ENCODE results near the gene GPR183.

The GPR183 gene

DNA sequence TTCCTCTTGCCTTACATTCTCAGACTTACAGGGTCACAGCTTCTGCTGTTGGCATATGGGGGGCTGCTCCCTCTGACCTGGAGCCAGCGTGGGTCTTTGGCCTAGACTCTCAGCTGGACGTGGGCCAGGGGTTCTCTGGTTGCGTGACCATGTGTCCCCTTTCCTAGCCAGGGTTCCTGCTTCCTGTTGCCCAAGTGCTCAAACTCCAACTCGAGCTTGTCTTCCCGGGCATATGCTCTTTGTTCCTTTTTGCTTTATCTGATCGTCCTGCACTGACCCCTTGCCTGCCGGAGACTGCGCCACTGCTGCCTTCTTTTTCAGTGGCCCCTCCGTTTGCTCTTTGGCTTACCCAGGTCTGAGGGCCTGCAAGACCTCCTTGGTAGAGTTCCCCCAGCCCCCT lies 25.3 kb upstream of the GPR183 start:
- DNase-seq (ENCODE audit: low spot score in 2 of 2) = no peak
- no peak for ATAC-seq (replicated peaks; ENCODE audit: extremely low read depth, poor library complexity, severe bottlenecking)
- H3K27ac Mint-ChIP-seq (ENCODE audit: low read depth) = no peak overlapping the region
- H3K4me3 Mint-ChIP-seq = no peak overlapping the region
- no peaks in the 10 kb centered on the region for H3K27me3 Mint-ChIP-seq
- peaks cover 56% of the 10 kb centered on the region for H3K4me1 Mint-ChIP-seq
- no peaks in the 10 kb centered on the region for H3K9me3 Mint-ChIP-seq
- peaks cover 14% of the 10 kb centered on the region for H3K36me3 Mint-ChIP-seq (ENCODE audit: insufficient read depth)

DNA sequence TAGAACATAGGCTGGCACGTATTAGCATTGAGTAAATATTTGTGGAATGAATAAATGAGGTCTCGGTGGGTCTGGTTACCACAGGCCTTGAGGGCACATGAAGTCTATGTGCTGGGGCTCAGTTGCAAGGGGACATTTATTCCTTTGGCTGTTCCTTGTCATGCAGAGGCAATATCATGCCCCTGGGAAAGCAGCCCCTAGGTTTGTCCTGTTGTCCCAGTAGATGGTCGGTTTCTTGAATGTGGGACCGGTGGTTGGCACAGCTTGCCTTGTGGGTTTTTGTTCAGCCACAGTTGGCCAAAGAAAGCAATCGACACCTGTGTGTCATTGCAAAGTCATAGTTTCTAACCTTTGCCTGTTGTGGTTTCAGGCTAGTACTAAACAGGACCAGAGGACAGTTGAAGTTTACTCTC lies 24.7 kb upstream of the GPR183 start:
- H3K27ac Mint-ChIP-seq (ENCODE audit: low read depth) = no peak overlapping the region

GRCh38 chr13:99330942-99331341 lies 23.7 kb upstream of the GPR183 start:
- no peaks in the 10 kb centered on the region for H3K9me3 Mint-ChIP-seq
- H3K4me1 Mint-ChIP-seq = peaks cover 57% of the 10 kb centered on the region
- no peak overlapping the region for H3K4me3 Mint-ChIP-seq
- ATAC-seq (replicated peaks; ENCODE audit: extremely low read depth, poor library complexity, severe bottlenecking) = no peak
- no peak overlapping the region for H3K27ac Mint-ChIP-seq (ENCODE audit: low read depth)
- H3K27me3 Mint-ChIP-seq = no peaks in the 10 kb centered on the region
- peaks cover 15% of the 10 kb centered on the region for H3K36me3 Mint-ChIP-seq (ENCODE audit: insufficient read depth)
- no peak for DNase-seq (ENCODE audit: low spot score in 2 of 2)

More for the DNA sequence above, 24.7 kb upstream of the GPR183 start:
- peaks cover 15% of the 10 kb centered on the region for H3K36me3 Mint-ChIP-seq (ENCODE audit: insufficient read depth)
- H3K27me3 Mint-ChIP-seq = no peaks in the 10 kb centered on the region
- no peak for DNase-seq (ENCODE audit: low spot score in 2 of 2)
- no peaks in the 10 kb centered on the region for H3K9me3 Mint-ChIP-seq
- ATAC-seq (replicated peaks; ENCODE audit: extremely low read depth, poor library complexity, severe bottlenecking) = no peak
- no peak overlapping the region for H3K4me3 Mint-ChIP-seq
- H3K4me1 Mint-ChIP-seq = peaks cover 58% of the 10 kb centered on the region

DNA sequence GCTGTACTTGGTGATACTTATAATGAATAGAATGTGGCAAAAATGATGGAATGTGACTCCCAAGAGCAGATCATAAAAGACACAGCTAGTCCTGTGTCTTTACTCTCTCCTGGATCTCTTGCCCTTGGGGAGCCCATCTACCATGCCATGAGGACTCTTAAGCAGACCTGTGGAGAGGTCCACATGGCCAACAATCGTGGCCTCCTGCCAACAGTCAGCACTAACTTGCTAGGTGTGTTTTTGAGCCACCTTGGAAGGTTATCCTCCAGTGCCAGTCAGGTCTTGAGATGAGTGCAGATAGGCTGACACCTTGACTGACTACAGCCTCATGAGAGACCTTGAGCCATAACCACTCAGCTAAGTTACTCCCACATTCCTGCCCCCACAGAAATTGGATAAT lies 22.3 kb upstream of the GPR183 start:
- peaks cover 60% of the 10 kb centered on the region for H3K4me1 Mint-ChIP-seq
- no peak overlapping the region for H3K4me3 Mint-ChIP-seq
- no peaks in the 10 kb centered on the region for H3K9me3 Mint-ChIP-seq
- DNase-seq (ENCODE audit: low spot score in 2 of 2) = no peak
- no peaks in the 10 kb centered on the region for H3K27me3 Mint-ChIP-seq
- H3K36me3 Mint-ChIP-seq (ENCODE audit: insufficient read depth) = peaks cover 18% of the 10 kb centered on the region
- ATAC-seq (replicated peaks; ENCODE audit: extremely low read depth, poor library complexity, severe bottlenecking) = no peak
- H3K27ac Mint-ChIP-seq (ENCODE audit: low read depth) = peak overlapping the region; percentile 55

GRCh38 chr13:99327761-99328160 lies 20.6 kb upstream of the GPR183 start:
- Mint-ChIP-seq H3K36me3 (ENCODE audit: insufficient read depth) (peaks cover 18% of the 10 kb centered on the region), H3K4me1 (peaks cover 70% of the 10 kb centered on the region)

GRCh38 chr13:99327126-99327525 lies 19.9 kb upstream of the GPR183 start:
- ATAC-seq (replicated peaks; ENCODE audit: extremely low read depth, poor library complexity, severe bottlenecking) (no peak), DNase-seq (ENCODE audit: low spot score in 2 of 2) (no peak)
- Mint-ChIP-seq H3K4me1 (peaks cover 72% of the 10 kb centered on the region), H3K27me3 (no peaks in the 10 kb centered on the region), H3K36me3 (ENCODE audit: insufficient read depth) (peaks cover 17% of the 10 kb centered on the region), H3K4me3 (no peak overlapping the region), H3K27ac (ENCODE audit: low read depth) (peak overlapping the region; percentile 2), H3K9me3 (no peaks in the 10 kb centered on the region)

More at GRCh38 chr13:99327761-99328160, 20.6 kb upstream of the GPR183 start:
- H3K27me3 Mint-ChIP-seq = no peaks in the 10 kb centered on the region
- H3K27ac Mint-ChIP-seq (ENCODE audit: low read depth) = no peak overlapping the region
- H3K4me3 Mint-ChIP-seq = no peak overlapping the region
- no peaks in the 10 kb centered on the region for H3K9me3 Mint-ChIP-seq
- no peak for DNase-seq (ENCODE audit: low spot score in 2 of 2)
- no peak for ATAC-seq (replicated peaks; ENCODE audit: extremely low read depth, poor library complexity, severe bottlenecking)

DNA sequence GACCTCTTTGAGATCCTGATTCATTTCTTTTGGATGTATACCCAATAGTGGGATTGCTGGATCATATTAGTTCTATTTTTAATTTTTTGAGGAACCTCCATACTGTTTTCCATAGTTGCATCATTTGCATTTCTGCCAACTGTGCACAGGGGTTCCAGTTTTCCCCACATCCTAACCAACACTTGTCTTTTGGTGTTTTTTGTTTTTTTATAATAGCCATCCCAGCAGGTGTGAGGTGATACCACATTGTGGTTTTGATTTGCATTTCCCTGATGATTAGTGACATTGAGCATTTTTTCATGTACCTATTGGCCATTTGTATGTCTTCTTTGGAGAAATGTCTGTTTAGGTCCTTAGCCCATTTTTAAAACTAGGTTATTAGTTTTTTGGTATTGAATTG lies 18.8 kb upstream of the GPR183 start:
- ATAC-seq (replicated peaks; ENCODE audit: extremely low read depth, poor library complexity, severe bottlenecking) (no peak), DNase-seq (ENCODE audit: low spot score in 2 of 2) (no peak)
- H3K9me3 Mint-ChIP-seq = no peaks in the 10 kb centered on the region
- H3K36me3 Mint-ChIP-seq (ENCODE audit: insufficient read depth) = peaks cover 16% of the 10 kb centered on the region
- H3K27me3 Mint-ChIP-seq = no peaks in the 10 kb centered on the region
- peak overlapping the region; percentile 60 for H3K27ac Mint-ChIP-seq (ENCODE audit: low read depth)
- H3K4me1 Mint-ChIP-seq = peaks cover 73% of the 10 kb centered on the region
- H3K4me3 Mint-ChIP-seq = peak overlapping the region; percentile 21

DNA sequence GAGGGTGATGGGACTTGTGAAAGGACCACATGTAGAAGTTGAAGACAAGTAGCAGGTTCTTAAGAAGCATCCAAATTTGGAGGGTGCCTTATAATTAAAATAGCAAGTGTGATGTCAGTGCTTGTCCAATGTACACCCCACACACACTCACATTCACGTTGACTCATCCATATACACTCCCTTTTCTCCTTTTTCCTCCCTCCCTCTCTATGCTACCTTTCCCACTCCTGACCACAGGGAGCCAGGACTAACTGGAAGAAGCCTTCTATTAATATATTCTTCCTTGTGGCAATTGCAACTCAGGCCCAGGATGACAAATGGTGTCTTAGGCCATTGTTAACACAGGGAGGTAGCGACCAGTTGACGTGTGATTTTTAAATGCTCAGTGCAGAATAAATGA lies 16.3 kb upstream of the GPR183 start:
- Mint-ChIP-seq H3K9me3 (no peaks in the 10 kb centered on the region), H3K36me3 (ENCODE audit: insufficient read depth) (peaks cover 23% of the 10 kb centered on the region), H3K27ac (ENCODE audit: low read depth) (peak overlapping the region; percentile 82), H3K27me3 (no peaks in the 10 kb centered on the region), H3K4me3 (peak overlapping the region; percentile 34), H3K4me1 (peaks cover 73% of the 10 kb centered on the region)
- ATAC-seq (replicated peaks; ENCODE audit: extremely low read depth, poor library complexity, severe bottlenecking) = no peak
- DNase-seq (ENCODE audit: low spot score in 2 of 2) = no peak

DNA sequence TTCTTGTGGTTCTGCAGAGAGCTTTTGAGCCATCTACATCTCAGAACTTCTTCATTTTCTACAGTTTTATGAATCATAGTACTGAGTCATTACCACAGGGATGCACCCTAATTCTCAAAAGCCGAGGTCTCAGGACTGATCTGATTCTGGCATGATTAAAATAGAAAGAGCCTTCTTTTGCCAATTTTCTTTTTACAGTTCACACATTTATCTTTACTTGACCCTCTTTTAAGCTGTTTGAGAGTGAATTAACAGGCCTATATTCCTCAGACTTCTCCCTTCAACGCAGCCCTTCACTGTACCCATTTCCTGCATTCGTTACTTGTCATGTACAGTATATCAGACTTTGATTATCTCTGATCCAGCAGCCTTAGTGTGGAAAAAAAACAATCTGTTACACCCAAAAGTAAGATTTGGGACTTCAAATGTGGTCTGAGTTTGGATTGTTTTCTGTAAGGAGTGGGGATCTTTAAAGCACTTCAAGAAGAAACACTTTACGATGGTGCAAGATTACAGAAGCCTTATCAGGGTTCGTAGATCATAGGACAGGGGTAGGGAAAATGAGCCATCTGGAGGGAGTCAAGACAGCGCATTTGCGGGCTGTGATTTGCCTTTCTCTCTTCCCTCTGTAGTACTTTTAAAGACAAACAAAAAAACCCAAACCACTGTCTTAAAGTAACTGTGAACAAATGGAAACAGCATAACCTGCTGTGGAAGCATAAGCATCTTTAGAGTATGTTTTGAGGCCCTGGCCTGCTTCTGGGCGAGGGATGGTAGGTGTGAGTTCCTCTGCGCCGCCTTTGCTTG lies 15.3 kb upstream of the GPR183 start:
- Mint-ChIP-seq H3K27ac (ENCODE audit: low read depth) (peak overlapping the region; percentile 82), H3K4me3 (peak overlapping the region; percentile 34), H3K9me3 (no peaks in the 10 kb centered on the region), H3K27me3 (no peaks in the 10 kb centered on the region), H3K36me3 (ENCODE audit: insufficient read depth) (peaks cover 27% of the 10 kb centered on the region), H3K4me1 (peaks cover 71% of the 10 kb centered on the region)
- DNase-seq (ENCODE audit: low spot score in 2 of 2) (no peak), ATAC-seq (replicated peaks; ENCODE audit: extremely low read depth, poor library complexity, severe bottlenecking) (peak; percentile 79)

DNA sequence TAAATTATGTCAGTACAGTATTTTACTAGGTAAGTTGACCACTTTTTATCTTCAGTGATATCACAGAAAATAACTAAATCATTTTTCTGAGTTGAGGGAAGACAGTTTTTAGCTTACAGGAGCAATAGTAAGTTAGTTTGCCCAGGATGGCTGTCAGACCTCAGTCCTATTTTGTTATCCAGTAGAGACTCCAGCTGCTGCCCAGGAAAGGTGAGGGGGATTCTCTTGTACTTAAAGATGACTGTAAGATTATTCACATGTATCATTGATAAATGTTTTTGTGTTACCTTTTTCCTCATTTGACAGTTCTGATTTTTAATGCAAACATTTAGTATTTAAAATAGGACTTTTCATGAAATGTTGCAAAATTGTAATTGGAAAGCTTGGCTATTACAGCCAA lies 14.5 kb upstream of the GPR183 start:
- Mint-ChIP-seq H3K27ac (ENCODE audit: low read depth) (peak overlapping the region; percentile 82), H3K9me3 (no peaks in the 10 kb centered on the region), H3K27me3 (no peaks in the 10 kb centered on the region), H3K36me3 (ENCODE audit: insufficient read depth) (peaks cover 27% of the 10 kb centered on the region), H3K4me1 (peaks cover 70% of the 10 kb centered on the region), H3K4me3 (peak overlapping the region; percentile 34)
- ATAC-seq (replicated peaks; ENCODE audit: extremely low read depth, poor library complexity, severe bottlenecking) = no peak
- DNase-seq (ENCODE audit: low spot score in 2 of 2) = no peak

- peaks cover 73% of the 10 kb centered on the region for H3K4me1 Mint-ChIP-seq
Measured at GRCh38 chr13:99320693-99321481, 13.7 kb upstream of the GPR183 start.

DNA sequence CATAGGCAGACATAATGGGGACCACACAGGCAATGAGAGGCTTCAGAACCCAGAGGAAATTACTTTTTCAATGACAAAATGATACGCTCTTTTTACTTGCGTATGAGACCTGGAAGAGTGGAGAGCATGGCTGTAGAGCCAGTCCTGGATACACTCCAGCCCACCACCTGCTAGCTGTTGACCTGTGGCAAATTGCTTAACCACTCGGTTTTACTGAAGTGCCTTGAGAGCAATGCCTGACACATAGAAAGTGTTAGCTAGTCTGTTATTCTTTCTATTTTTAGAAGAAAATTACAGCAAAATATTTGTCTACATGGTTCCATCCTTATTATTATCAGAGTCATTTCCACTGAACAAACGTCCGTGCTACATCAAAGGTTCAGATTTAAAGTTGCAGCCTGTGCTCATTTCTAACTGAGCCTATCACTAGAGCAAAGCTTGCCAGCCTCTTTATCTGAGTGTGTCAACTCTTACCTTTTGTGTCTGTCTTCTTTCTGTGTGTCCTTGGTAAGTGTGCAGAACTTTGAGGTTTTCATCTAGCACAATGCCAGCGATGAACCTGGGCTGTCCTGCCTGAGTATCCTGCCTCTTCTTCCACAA lies 9.6 kb upstream of the GPR183 start:
- Mint-ChIP-seq H3K27me3 (no peaks in the 10 kb centered on the region), H3K9me3 (no peaks in the 10 kb centered on the region), H3K36me3 (ENCODE audit: insufficient read depth) (peaks cover 24% of the 10 kb centered on the region), H3K4me3 (peak overlapping the region; percentile 55), H3K4me1 (peaks cover 67% of the 10 kb centered on the region), H3K27ac (ENCODE audit: low read depth) (peak overlapping the region; percentile 77)
- ATAC-seq (replicated peaks; ENCODE audit: extremely low read depth, poor library complexity, severe bottlenecking) (no peak), DNase-seq (ENCODE audit: low spot score in 2 of 2) (no peak)

More at GRCh38 chr13:99320693-99321481, 13.7 kb upstream of the GPR183 start:
- no peaks in the 10 kb centered on the region for H3K27me3 Mint-ChIP-seq
- H3K4me3 Mint-ChIP-seq = no peak overlapping the region
- H3K27ac Mint-ChIP-seq (ENCODE audit: low read depth) = peak overlapping the region; percentile 82
- DNase-seq (ENCODE audit: low spot score in 2 of 2) (no peak), ATAC-seq (replicated peaks; ENCODE audit: extremely low read depth, poor library complexity, severe bottlenecking) (peak; percentile 12)
- H3K36me3 Mint-ChIP-seq (ENCODE audit: insufficient read depth) = peaks cover 26% of the 10 kb centered on the region
- H3K9me3 Mint-ChIP-seq = no peaks in the 10 kb centered on the region
